ENCODE results near the gene SPATA21.
"Not testable (repeated sequence)": the region's sequence is repeated elsewhere in the genome, so short reads cannot be mapped to it uniquely, and the experiment has no call there.

Gene SPATA21

GRCh38 chr1:16436946-16437474, at the start of gene SPATA21:
SPATA21 (minus strand) TSS chr1:16437424; CDS start chr1:16431371, 6,053 bp downstream.
- FAIRE-seq (no peak), DNase-seq (ENCODE audit: insufficient read length, low spot score) (no peak)

DNA sequence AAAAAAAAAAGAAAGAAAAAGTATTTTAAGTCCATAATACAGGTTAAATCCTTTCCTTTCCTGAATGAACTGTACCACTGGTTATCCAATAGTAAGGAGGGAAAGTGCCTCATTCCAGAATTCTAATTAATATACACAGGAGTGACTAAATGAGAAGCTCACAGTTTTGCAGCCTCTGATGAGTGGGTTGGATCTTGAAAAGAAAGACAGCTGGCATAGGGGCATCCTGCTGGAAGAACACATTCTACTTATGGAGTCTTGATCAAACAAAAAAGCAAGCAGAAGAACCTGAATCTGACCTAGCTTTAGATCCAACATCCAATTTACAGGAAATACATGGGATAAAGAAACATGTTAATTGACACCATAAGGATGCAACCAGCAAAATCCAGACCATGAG, 49.8 kb upstream of the SPATA21 start:
- not testable (repeated sequence) for FAIRE-seq; DNase-seq (ENCODE audit: insufficient read length, low spot score)

DNA sequence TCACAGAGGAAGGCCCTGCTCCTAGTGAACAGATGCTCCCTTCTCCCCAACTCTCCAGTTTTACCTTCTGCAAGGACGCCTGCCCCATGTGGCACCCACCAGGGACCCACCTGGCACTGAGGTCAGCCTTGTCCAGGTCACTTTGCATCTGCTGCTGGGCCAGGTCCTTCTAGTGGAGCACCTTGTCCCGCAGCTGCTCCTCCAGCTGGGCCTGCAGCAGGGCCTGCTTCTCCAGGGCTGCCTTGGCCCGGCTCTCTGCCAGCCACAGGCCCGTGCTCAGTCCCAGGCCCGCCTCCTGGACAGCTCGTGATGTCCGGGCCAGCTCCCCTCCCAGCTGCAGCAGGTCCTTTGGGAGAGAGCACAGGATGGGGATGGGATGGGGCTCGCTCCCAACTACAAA, 49.1 kb upstream of the SPATA21 start:
- FAIRE-seq; DNase-seq (ENCODE audit: insufficient read length, low spot score): not testable (repeated sequence)

DNA sequence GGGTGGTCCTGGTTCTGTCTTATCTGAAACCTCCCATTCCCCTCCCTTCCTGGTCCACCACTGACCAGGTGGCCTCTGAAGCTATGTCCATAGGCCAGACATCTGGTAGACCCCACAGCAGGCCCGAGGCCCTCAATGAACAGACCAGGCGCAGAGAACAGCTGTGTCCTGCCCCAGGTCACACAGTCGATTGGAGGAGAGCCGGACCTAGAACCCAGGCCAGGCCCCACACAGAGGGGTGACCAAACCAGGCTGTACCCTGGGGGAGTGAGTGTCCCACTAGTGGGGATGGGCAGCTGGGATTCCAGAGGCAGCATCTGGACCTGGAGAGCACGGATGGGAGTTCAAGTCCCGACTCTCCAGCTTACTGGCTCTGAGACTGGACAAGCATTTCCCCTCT, 47.7 kb upstream of the SPATA21 start:
- no peak for DNase-seq (ENCODE audit: insufficient read length, low spot score)
- FAIRE-seq: no peak

GRCh38 chr1:16484501-16484835, 47.2 kb upstream of the SPATA21 start:
- FAIRE-seq (no peak), DNase-seq (ENCODE audit: insufficient read length, low spot score) (no peak)

GRCh38 chr1:16483639-16484500, 46.6 kb upstream of the SPATA21 start:
- not testable (repeated sequence) for FAIRE-seq; DNase-seq (ENCODE audit: insufficient read length, low spot score)

DNA sequence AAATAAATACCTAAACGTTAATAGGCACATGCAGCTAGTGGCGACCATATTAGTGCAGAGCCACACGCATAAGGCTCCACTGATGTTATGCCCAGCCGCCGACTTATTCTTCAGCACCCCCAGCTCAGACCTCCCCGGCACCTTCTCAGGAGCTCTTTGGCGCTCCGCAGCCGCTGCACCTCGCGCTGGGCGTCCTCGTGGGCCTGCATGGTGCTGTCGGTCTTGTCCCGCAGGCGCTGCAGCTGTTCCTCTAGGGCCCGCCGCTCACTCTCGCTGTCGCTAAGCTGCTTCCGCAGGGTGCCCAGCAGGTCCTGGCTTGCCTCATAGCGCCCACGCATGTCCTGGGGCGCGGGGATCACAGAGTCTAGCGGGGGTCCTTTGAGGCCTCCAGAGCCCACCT, 45.9 kb upstream of the SPATA21 start:
- FAIRE-seq; DNase-seq (ENCODE audit: insufficient read length, low spot score): not testable (repeated sequence)

GRCh38 chr1:16478091-16478490, 40.9 kb upstream of the SPATA21 start:
- DNase-seq (ENCODE audit: insufficient read length, low spot score) (no peak), FAIRE-seq (no peak)

DNA sequence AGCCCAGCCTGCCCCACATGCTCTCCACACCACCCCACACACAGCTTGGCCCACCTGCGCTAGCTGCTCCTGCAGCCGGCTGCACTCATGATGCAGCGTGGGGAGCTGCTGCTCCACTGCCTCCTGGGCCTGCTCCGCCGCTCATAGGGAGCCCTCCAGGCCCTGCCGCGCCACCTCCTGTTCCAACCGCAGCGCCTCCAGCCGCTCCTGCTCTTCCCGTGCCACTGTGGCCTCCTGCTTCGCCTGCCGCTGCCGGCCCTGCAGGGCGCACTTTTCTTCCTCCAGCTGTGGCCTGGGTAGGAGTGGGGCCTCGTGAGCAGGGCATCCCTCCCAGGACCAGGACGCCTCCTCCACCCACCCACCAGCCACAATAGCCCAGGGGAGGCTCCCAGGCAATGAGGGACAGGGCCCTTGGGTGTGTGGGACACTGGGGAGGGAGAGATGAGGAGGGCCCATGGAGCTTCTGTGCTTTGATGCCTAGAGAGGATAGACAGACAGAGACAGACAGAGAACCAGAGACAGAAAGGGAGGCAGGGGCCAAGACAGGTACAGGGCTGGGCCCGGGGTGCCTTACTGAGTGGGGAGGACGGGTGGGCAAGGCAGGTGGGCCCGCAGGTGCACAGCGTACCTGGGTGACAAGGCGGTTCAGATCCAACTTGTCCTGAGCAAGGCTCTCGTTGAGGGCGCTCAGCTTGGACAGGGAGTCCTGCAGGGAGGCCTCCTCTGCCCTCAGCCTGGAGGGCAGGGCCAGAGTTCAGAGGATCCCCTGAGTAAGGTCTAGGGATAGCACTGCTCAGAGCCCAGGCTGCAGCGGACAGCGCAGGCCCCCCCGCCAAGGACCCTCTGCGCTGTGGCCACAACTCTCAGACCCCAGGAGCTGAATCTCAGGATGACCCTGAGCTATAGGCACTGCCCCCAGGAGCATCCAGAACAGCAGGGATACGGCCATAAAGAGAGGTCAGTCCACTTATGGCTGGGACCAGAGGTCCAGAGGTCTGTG, 38.8 kb upstream of the SPATA21 start:
- DNase-seq (ENCODE audit: insufficient read length, low spot score); FAIRE-seq: not testable (repeated sequence)

DNA sequence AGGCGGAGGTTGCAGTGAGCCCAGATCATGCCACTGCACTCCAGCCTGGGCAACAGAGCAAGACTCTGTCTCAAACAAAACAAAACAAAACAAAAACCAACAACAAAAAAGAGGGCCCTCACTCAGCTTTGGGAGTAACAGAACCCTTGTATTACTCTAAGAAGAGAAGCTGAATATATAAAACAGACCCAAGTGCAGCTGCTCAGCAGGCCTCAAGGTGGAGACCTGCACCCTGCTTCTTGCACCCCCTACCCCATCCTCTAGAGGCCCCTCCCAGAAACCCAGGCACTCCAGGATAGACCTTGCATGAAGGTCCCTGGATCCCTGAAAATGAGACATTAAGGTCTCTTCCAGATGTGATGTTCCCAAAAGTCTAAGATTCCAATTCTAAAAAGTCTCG, 37.7 kb upstream of the SPATA21 start:
- not testable (repeated sequence) for DNase-seq (ENCODE audit: insufficient read length, low spot score); FAIRE-seq

DNA sequence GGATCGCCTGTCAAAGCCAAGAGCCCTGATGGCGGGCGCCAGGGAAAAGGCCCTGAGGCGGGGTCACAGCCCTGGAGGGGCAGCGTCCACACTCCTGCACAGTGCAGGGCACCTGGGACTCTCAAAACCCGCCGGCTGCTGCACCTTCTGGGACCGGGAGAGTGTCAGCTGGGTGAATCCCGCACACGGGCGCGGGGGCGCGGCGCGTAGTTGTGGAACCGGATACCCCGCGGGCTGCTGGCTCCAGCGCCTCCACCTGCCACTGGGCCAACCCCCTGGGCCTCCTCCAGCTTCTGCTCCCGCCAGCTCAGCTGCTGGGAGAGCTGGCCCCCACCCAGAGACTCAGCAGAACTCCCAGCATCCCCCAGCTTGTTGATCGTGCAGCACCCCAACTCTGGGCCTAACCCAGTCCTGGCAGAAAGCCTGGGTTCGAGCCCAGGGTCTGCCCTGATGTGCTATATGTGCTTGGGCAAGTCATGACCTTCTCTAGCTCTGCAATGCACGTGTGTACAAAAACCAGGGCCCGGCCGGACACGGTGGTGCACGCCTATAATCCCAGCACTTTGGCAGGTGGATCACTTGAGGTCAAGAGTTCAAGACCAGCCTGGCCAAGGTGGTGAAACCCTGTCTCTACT, 37.1 kb upstream of the SPATA21 start:
- no peak for DNase-seq (ENCODE audit: insufficient read length, low spot score)
- no peak for FAIRE-seq

DNA sequence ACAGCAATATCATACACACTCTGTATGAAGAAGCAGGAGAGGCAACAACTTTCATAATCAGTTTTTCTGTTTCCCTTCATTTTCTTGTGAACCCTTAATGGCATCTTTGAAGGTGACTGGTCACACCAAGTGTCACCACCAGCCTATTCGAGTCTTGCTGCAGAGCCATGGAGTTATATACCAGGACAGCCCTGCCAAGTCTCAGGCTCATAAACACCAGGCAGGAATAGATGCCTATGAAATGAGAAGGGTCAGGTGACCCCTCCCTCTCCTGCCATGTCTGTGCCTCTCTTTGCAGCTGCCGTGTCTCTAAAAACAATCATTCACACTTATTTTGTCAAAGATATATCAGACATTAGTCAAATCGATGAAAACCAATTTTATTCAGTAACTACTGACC, 31.3 kb upstream of the SPATA21 start:
- DNase-seq (ENCODE audit: insufficient read length, low spot score) (no peak), FAIRE-seq (no peak)

DNA sequence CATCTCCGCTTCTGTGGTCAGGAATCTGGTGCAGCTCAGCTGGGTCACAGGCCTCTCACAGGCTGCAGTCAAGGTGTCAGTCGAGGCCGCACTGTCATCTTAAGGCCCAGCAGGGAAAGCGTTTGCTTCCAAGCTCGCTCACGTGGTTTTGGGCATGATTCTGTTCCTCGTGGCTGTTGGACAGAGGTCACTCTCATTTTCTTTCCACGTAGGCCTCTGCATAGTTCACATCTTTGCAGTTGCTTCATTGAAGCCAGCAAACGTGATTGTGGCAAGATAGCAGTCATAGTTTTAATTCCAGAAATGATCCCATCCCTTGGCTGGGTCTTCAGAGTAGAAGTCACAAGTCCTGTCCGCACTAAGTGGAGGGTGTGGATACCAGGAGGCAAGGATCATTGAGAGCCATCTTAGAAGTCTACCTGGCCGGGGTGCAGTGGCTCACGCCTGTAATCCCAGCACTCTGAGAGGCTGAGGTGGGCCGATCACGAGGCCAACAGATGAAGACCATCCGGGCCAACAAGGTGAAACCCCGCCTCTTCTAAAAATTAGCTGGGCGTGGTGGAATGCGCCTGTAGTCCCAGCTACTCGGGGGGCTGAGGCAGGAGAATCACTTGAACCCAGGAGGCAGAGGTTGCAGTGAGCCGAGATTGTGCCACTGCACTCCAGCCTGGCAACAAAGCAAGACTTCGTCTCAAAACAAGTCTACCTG, 27.8 kb upstream of the SPATA21 start:
- FAIRE-seq: no peak
- no peak for DNase-seq (ENCODE audit: insufficient read length, low spot score)

- DNase-seq (ENCODE audit: insufficient read length, low spot score): no peak
- FAIRE-seq: no peak
Observed at GRCh38 chr1:16462773-16463330, 25.6 kb upstream of the SPATA21 start.

DNA sequence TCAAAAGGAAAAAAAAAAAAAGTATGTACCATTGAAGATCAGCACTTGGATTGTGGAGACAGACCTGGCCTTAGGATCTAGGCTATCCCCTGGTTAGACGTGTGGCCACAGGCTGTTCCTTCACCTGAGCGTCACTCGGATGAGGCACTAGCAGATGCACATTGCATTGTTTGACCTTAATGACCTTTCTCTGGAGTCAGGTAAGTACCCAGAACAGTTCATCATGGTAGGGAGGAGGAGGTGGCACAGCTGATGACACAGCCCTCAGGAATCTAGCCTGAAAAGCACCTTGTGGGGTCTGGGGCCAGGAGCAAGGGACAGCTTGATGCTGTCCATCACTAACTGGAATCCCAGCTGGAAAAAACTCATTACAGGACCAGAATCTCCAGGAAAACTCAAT, 24.5 kb upstream of the SPATA21 start:
- DNase-seq (ENCODE audit: insufficient read length, low spot score): no peak
- no peak for FAIRE-seq

- DNase-seq (ENCODE audit: insufficient read length, low spot score): no peak
- FAIRE-seq: no peak
Observed at GRCh38 chr1:16459352-16459925, 22.2 kb upstream of the SPATA21 start.

DNA sequence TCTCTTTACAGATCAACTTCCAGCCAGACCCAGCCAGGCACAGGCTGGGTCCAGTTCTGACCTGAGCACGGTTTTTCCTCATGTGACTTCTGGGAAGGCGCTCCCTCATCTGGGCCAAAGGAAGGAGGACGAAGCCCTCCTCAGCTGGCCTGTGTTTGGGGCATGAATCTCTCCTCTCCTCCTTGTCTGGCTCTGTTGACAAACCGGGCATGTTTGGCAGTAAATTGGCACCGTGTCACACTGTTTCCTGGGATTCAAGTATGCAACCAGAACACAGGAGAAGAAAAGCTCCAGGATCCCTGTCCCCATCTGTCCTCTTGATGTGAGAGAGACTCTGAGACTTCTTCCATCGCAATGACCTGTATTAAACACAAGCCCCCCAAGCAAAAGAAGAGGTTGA, 21.6 kb upstream of the SPATA21 start:
- DNase-seq (ENCODE audit: insufficient read length, low spot score) (no peak), FAIRE-seq (no peak)

- FAIRE-seq: not testable (repeated sequence)
Observed at GRCh38 chr1:16456151-16456550, 18.9 kb upstream of the SPATA21 start.

GRCh38 chr1:16454909-16455308, 17.7 kb upstream of the SPATA21 start:
- DNase-seq (ENCODE audit: insufficient read length, low spot score); FAIRE-seq: not testable (repeated sequence)

More at GRCh38 chr1:16456151-16456550, 18.9 kb upstream of the SPATA21 start:
- not testable (repeated sequence) for DNase-seq (ENCODE audit: insufficient read length, low spot score)

Measured in GM19239 (cell line).